ENCODE measurements around the gene FARS2.

GRCh38 chr6:5567890-5568289 is 306.6 kb downstream of the FARS2 start:
- TF ChIP-seq, protein P1, sequence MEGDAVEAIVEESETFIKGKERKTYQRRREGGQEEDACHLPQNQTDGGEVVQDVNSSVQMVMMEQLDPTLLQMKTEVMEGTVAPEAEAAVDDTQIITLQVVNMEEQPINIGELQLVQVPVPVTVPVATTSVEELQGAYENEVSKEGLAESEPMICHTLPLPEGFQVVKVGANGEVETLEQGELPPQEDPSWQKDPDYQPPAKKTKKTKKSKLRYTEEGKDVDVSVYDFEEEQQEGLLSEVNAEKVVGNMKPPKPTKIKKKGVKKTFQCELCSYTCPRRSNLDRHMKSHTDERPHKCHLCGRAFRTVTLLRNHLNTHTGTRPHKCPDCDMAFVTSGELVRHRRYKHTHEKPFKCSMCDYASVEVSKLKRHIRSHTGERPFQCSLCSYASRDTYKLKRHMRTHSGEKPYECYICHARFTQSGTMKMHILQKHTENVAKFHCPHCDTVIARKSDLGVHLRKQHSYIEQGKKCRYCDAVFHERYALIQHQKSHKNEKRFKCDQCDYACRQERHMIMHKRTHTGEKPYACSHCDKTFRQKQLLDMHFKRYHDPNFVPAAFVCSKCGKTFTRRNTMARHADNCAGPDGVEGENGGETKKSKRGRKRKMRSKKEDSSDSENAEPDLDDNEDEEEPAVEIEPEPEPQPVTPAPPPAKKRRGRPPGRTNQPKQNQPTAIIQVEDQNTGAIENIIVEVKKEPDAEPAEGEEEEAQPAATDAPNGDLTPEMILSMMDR (IDR thresholded peaks at IDR 0.05): no peak
- no peak for TF ChIP-seq POLR2A (IDR thresholded peaks at IDR 0.05)

All from vagina (tissue), 2 donors.